Mammary epithelial cell (primary cell): ENCODE measurements around the gene MKRN1.

ENCODE experiments used
- EZH2 ChIP-seq: IDR thresholded peaks from 2 replicates; pipeline ENCODE4 v1.6.1; 2012; ENCODE audit warnings: low read length, inconsistent platforms, borderline replicate concordance
- TF ChIP-seq, protein P1 (sequence below), 2 donors: IDR thresholded peaks in 1 of 2; conservative IDR thresholded peaks in 1 of 2; 2 replicates each; pipeline ENCODE4 v1.5.1; 2011 to 2012; ENCODE audit warnings: inconsistent platforms in 2 of 2, low read length in 2 of 2, mild to moderate bottlenecking in 2 of 2, control low read depth in 1 of 2, low read depth in 1 of 2; ENCODE audit not compliant: insufficient read depth in 1 of 2; ENCODE audit errors: extremely low read depth in 1 of 2

DNA sequence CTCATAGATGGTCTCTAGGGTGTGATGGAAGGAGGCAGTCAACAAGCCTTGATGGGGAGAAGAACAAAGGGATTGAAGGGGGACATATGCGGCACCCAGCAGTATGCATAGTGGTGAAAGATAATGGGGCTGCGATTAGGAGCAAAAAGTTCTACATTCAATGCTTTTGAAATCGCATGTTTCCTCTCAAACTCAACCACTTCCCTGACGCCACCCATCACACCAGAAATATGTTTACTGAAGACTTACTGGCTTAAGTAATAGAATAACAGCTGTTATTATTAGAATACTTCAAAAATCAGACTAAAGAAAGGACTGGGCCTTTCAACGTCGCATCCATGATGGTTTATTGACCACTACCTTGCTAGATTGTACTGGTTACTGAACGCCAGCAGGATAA lies 31.5 kb downstream of the MKRN1 start:
- TF ChIP-seq, protein P1, sequence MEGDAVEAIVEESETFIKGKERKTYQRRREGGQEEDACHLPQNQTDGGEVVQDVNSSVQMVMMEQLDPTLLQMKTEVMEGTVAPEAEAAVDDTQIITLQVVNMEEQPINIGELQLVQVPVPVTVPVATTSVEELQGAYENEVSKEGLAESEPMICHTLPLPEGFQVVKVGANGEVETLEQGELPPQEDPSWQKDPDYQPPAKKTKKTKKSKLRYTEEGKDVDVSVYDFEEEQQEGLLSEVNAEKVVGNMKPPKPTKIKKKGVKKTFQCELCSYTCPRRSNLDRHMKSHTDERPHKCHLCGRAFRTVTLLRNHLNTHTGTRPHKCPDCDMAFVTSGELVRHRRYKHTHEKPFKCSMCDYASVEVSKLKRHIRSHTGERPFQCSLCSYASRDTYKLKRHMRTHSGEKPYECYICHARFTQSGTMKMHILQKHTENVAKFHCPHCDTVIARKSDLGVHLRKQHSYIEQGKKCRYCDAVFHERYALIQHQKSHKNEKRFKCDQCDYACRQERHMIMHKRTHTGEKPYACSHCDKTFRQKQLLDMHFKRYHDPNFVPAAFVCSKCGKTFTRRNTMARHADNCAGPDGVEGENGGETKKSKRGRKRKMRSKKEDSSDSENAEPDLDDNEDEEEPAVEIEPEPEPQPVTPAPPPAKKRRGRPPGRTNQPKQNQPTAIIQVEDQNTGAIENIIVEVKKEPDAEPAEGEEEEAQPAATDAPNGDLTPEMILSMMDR (conservative IDR thresholded peaks at IDR 0.05 in 1 of 2, IDR thresholded peaks at IDR 0.05 in 1 of 2; ENCODE audit: extremely low read depth in 1 of 2, insufficient read depth in 1 of 2, low read depth in 1 of 2, low read length in 2 of 2): no peak
- TF ChIP-seq EZH2: no peak
